GM19351 (cell line): ENCODE data around the gene NT5C1A.
A peak's percentile ranks its signal among the peaks of the same experiment; 100 is the strongest.

Source experiments
- ATAC-seq: cut with Tn5 transposase; IDR thresholded peaks from one replicate; pipeline ENCODE4 v1.9.1; 2021; ENCODE audit warnings: mild to moderate bottlenecking, moderate library complexity; ENCODE audit not compliant: unreplicated experiment

NT5C1A gene

DNA sequence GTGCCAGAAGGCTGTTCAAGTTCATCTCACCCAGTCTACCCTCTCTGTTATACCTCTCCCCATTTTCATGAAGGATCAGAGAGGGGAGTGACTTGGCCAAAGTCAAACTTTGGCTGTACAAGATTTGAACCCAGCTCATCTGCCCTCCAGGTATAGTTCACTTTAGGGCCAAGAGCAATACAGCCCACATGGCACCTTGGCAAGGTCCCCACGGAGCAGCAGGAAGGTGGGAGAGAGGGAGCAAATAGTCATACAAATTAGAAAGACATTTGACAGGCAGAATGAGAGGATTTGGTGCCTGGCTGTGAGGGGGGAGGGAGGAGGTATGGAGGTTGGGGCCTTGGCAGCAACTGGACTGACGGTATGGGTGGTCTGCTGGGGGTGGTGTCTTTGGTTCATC, 18.3 kb upstream of the NT5C1A start:
- no peak for ATAC-seq

GRCh38 chr1:39689635-39690034, 17.7 kb upstream of the NT5C1A start:
- ATAC-seq, result no peak

- ATAC-seq, result no peak
Observed at GRCh38 chr1:39689214-39689613, 17.3 kb upstream of the NT5C1A start.

- ATAC-seq, result no peak
Observed at GRCh38 chr1:39688706-39689105, 16.8 kb upstream of the NT5C1A start.

- ATAC-seq, result no peak
Observed at GRCh38 chr1:39687243-39687642, 15.3 kb upstream of the NT5C1A start.

DNA sequence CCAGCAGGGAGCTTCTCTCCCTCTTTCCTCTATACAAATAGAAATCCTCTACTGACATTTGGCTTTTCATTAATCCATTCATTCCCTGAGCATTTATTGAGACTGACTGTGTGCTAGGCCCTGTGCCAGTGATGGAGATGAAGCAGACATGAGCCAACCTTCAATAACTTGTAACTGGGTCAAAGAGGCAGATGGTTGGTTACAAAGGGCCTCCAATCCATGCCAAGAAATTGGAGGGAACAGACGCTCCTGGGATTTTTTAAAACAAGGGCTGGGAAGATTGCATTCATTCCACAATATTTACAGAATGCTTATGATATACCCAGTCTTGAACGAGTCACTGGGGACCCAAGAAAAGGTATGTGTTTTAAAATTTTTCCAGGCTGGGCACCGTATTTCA, 13.2 kb upstream of the NT5C1A start:
- no peak for ATAC-seq

GRCh38 chr1:39684313-39684664, 12.4 kb upstream of the NT5C1A start:
- ATAC-seq, result no peak

- ATAC-seq, result no peak
Observed at GRCh38 chr1:39683591-39684312, 11.8 kb upstream of the NT5C1A start.

GRCh38 chr1:39681999-39682398, 10.1 kb upstream of the NT5C1A start:
- ATAC-seq, result no peak

DNA sequence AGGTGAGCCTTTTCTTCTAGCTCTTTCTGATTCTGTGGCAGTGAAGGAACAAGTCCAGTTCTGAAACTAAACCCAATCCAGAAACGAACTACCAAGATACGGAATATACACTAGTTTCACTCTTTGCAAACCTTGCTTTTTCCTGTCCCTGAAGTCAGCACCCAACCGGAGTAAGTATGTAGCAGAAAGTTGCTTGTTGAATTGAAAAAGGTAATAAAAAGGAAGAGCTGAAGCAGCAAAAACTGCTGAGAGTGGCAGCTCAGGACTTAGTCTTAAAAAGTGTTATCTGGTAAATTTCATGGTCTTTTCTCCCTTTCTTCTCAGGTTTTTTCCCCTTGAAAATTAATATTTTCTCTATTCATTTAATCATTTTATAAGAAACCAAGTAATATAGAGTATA, 9.4 kb upstream of the NT5C1A start:
- no peak for ATAC-seq

DNA sequence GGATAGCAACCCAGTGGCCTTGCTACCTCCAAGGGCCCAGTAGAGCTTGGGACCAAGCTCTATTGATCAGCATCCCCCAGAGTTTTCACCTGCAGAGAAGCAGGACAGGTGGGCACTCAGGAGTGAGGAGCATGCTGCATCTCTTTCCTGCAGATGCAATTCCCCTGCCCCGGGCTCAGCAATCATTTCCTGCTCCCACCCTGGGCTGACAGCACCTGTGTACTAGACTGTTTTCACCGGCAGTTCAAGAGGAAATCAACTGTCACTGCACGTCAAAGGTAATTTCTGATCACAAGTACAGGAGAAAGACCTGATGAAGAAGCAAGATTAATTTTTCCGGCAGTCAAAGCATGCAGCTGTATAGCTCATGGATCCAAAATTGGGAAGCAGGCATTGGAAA, 8.8 kb upstream of the NT5C1A start:
- no peak for ATAC-seq

GRCh38 chr1:39679821-39680220, 7.9 kb upstream of the NT5C1A start:
- ATAC-seq, result no peak

DNA sequence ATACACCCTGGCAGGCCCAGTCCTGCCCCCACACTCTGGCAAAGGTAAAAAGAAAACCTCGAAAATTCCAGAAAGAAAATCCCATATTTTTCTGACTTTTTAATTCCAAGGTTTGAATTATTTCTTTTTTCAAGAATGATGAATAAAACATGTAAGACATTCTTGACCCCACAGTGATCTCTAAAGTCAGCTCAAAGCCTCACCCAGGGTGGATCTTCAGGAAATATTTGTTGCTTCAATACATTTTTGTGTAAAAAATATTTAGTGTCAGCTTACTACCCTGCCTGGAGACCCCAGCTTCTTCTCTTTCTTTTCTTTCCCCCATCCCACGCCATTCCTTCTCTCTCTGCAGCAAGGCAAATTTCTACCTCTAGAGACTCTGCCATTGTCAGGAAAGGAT, 7.0 kb upstream of the NT5C1A start:
- no peak for ATAC-seq

- no peak for ATAC-seq
Observed at GRCh38 chr1:39677645-39678044, 5.7 kb upstream of the NT5C1A start.

DNA sequence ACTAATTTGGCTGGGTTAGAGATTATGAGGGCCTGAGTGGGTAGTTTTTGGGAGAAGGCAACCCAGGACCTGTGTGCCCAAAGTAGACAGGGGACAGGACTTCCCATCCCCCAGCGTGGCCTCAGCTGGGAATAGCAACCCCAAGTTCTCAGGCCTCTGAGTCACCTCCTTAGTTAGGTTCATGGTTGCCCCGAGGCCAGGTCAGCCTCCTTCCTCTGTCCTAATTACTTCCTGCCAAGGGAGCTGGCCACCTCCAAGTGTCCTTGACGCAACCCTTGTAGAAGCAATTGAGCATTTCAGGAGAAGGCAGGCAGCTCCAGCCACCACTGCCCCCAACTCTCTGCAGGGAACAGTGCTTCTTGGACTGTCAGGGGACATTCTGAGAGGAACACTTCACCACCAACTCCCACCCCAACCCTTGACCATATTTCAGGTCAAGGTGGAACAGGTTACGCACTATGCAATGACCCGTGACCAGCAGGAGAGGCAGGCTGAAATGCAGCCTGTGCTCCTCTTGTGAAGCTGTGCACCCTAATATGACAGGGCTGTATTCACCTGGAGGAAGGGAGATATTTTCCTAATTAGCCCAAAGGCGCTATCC, 5.1 kb upstream of the NT5C1A start:
- ATAC-seq, result no peak

- ATAC-seq, result no peak
Observed at GRCh38 chr1:39675220-39675619, 3.3 kb upstream of the NT5C1A start.

DNA sequence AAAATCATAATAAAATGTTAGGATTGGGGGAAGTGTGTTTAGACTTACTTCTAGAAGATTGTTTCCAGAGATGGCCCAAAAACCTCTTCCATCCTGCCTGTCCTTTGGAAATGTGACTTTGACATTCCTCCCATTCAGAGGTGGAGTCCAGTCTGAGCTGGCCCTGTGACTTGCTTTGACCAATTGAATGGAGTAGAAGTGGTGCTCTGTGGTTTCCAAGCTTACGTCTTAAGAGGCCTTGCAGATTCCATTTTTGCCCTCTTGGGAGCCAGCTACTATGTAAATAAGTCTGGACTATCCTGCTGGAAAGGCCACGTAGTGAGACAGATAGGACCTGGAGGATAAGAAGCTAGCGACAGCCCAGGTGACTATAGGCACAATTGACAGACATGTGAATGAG, 1.3 kb upstream of the NT5C1A start:
- no peak for ATAC-seq

GRCh38 chr1:39672551-39672947, 642 bp upstream of the NT5C1A start:
- ATAC-seq, result no peak

GRCh38 chr1:39671433-39671792, 494 bp downstream of the NT5C1A start:
- ATAC-seq, result no peak

GRCh38 chr1:39670689-39671088, 1.2 kb downstream of the NT5C1A start:
- no peak for ATAC-seq

DNA sequence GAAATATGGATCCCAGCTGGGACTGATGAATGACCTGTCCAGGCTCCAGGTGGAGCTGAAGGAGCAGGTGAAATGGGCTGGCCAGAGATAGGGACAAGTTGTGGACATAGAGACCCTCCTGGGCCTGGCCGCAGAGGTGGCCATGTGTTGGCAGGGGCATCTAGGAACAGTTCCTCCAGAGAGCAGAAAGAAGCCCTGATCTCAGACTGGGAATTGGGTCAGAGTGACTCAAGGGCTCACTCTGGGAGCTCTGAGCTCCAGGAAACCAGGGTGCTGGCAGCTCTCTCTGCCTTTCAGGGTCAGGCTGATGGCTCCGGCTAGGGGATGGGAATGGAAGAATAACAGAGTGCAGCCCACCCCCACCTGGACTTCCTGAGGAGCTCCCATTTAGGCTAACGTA, 3.0 kb downstream of the NT5C1A start:
- ATAC-seq, result no peak

- no peak for ATAC-seq
Observed at GRCh38 chr1:39668111-39668510, 3.8 kb downstream of the NT5C1A start.

DNA sequence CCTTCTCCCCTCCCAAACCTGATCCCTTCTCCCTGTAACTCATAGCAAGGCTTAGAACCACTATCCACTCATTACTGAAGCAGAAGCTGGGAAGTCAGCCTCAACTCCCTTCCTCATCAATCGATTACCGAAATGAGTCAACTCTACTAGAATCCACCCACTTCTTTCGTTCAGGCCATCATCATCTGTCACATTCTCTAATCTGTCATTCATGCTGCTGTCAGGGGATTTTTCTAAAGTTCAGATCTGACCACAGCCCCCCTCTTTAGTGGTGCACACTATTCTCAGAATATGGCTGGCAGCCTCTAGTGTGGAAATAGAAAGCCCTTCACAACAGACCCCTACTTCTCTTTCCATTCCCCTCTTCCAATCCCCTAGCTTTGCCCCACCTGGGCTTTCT, 5.1 kb downstream of the NT5C1A start:
- ATAC-seq, result peak; percentile 90
